Gastroesophageal sphincter (tissue), 4 donors: Measurements from ENCODE around the gene AKAP12. TPM values are rescaled to one million over a fixed set of nuclear protein-coding genes. Genes with fewer than 3 reads are reported as not detected.

Source experiments
- ATAC-seq: fragments of 150-250 bp; one replicate; pipeline ENCODE4 v1.9.1; 2016; ENCODE audit warnings: mild to moderate bottlenecking, moderate library complexity
- H3K27ac ChIP-seq, 4 donors: fragments of 200-600 bp; sonication (generic) in 3 of 4; 1 replicate in 3 of 4; 2 replicates in 1 of 4; pipeline ENCODE4 v1.5.1; 2016 to 2019
- H3K27me3 ChIP-seq: fragments of 200-600 bp; sonication (generic); one replicate; pipeline ENCODE4 v1.5.1; 2019
- H3K36me3 ChIP-seq, 2 donors: fragments of 200-600 bp; sonication (generic); one replicate each; pipeline ENCODE4 v1.5.1; 2019; ENCODE audit warnings: control low read depth in 1 of 2
- H3K4me1 ChIP-seq, 3 donors: fragments of 200-600 bp; sonication (generic); 1 replicate in 2 of 3; 2 replicates in 1 of 3; pipeline ENCODE4 v1.5.1; 2016 to 2019; ENCODE audit warnings: control low read depth in 2 of 3
- H3K4me3 ChIP-seq, 2 donors: fragments of 200-600 bp; sonication (generic); one replicate each; pipeline ENCODE4 v1.5.1; 2019; ENCODE audit warnings: mild to moderate bottlenecking in 1 of 2, moderate library complexity in 1 of 2
- H3K9me3 ChIP-seq, 3 donors: fragments of 200-600 bp; sonication (generic); one replicate each; pipeline ENCODE4 v1.5.1; 2017 to 2019; ENCODE audit warnings: control low read depth in 2 of 3
- EP300 ChIP-seq: sonication (generic); formaldehyde crosslinking; IDR thresholded peaks from one replicate; pipeline ENCODE4 v1.6.1; 2017; ENCODE audit warnings: antibody characterized with exemption, mild to moderate bottlenecking
- POLR2A ChIP-seq, 2 donors: fragments of 450-650 bp; IDR thresholded peaks; one replicate each; pipeline ENCODE4 v1.6.1; 2017; ENCODE audit warnings: antibody characterized with exemption in 2 of 2, mild to moderate bottlenecking in 2 of 2, moderate library complexity in 1 of 2
- POLR2AphosphoS5 ChIP-seq: sonication (generic); formaldehyde crosslinking; IDR thresholded peaks from one replicate; pipeline ENCODE4 v1.6.1; 2017; ENCODE audit warnings: antibody characterized with exemption
- WGBS, 2 donors: methylation state at CpG; one replicate each; pipeline ENCODE4 v1.1.5; 2018; ENCODE audit warnings: low coverage in 1 of 2; 5-methylcytosine and 5-hydroxymethylcytosine counted together
- total RNA-seq, 4 donors: library from RNA; depleted of rRNA; stranded (reverse); fragments of >200 nt; gene quantifications; one replicate each; pipeline ENCODE4 v1.1.0, GENCODE V29; 2016
- TF ChIP-seq, protein P1 (sequence below), 4 experiments: fragments of 200-600 bp in 2 of 4; fragments of 450-650 bp in 2 of 4; sonication (generic) in 1 of 4; IDR thresholded peaks; one replicate each; pipeline ENCODE4 v1.5.1; 2017 to 2019; ENCODE audit warnings: antibody characterized with exemption in 4 of 4, mild to moderate bottlenecking in 2 of 4, moderate library complexity in 2 of 4

AKAP12 gene
- total RNA-seq, 4 donors from 2014 or later, result 150 to 245 (median 185) TPM

DNA sequence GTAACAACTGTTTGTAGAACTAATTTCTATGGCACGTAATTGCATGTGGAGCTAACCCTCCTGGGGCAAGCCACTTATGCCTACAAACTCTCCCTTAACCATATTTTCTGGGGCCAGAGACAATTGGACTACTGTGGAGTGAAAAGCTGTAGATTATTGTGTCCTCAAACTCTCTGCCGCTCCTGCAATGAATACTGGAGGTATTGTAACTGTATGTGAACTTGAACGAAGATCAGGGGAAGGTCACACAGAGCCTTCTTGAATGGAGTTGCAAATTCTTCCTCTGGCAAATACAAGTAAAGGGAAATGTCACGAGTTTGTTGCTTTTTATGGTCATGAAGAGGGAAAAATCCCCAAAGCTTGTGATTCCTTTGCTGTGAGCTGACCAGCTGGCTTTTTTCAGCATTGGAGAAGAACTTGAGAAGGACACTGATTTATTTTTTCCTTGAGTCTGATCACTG, 18.2 kb downstream of the AKAP12 start:
- 32 to 36% methylated on average over 2 to 4 of the region's 4 CpGs for WGBS, 2 donors
- TF ChIP-seq POLR2A (IDR thresholded peaks at IDR 0.05), result no peak
- TF ChIP-seq, protein P1, sequence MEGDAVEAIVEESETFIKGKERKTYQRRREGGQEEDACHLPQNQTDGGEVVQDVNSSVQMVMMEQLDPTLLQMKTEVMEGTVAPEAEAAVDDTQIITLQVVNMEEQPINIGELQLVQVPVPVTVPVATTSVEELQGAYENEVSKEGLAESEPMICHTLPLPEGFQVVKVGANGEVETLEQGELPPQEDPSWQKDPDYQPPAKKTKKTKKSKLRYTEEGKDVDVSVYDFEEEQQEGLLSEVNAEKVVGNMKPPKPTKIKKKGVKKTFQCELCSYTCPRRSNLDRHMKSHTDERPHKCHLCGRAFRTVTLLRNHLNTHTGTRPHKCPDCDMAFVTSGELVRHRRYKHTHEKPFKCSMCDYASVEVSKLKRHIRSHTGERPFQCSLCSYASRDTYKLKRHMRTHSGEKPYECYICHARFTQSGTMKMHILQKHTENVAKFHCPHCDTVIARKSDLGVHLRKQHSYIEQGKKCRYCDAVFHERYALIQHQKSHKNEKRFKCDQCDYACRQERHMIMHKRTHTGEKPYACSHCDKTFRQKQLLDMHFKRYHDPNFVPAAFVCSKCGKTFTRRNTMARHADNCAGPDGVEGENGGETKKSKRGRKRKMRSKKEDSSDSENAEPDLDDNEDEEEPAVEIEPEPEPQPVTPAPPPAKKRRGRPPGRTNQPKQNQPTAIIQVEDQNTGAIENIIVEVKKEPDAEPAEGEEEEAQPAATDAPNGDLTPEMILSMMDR (IDR thresholded peaks at IDR 0.05), result no peak
- TF ChIP-seq POLR2AphosphoS5, result no peak
- TF ChIP-seq EP300, result no peak
- no peaks in the 10 kb centered on the region for H3K36me3 ChIP-seq
- no peak for ATAC-seq
- no peak overlapping the region for H3K4me3 ChIP-seq
- peaks cover 0 to 86% (median 15%) of the 10 kb centered on the region in 3 donors for H3K4me1 ChIP-seq
- peak overlapping the region in 3 of 4 donors; percentile 53 to 72 (median 55) for H3K27ac ChIP-seq
- no peaks in the 10 kb centered on the region for H3K27me3 ChIP-seq
- H3K9me3 ChIP-seq, result no peaks in the 10 kb centered on the region

DNA sequence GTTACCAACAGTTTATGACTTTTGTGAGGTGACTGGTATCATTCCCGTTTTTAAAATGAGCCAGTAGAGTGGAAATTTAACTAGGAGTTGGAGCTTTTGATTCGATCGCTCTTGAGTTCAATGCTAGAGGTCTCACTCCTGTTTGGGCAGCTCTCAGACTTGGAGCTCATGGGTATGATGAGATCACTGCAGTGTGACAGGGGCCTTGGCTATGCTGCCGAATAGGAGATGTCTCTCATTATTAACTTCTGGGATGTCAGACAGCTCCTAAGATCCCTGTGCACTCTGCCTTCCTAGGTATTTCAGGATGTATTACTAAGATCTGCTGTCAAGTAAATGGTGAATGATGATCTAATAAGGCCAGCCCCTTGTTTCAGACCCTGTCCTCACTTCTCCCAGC, 20.4 kb downstream of the AKAP12 start:
- Histone ChIP-seq H3K36me3 (no peaks in the 10 kb centered on the region), H3K27me3 (no peaks in the 10 kb centered on the region), H3K9me3 (no peaks in the 10 kb centered on the region), H3K27ac (peak overlapping the region in 3 of 4 donors; percentile 15 to 41 (median 25)), H3K4me1 (peaks cover 0 to 83% (median 20%) of the 10 kb centered on the region in 3 donors), H3K4me3 (no peak overlapping the region)
- TF ChIP-seq POLR2A (IDR thresholded peaks at IDR 0.05) (no peak), POLR2AphosphoS5 (no peak), EP300 (no peak)
- TF ChIP-seq, protein P1 (IDR thresholded peaks at IDR 0.05), result no peak
- WGBS, 2 donors, result 47 to 66% methylated on average over 2 to 4 of the region's 4 CpGs
- ATAC-seq, result no peak

DNA sequence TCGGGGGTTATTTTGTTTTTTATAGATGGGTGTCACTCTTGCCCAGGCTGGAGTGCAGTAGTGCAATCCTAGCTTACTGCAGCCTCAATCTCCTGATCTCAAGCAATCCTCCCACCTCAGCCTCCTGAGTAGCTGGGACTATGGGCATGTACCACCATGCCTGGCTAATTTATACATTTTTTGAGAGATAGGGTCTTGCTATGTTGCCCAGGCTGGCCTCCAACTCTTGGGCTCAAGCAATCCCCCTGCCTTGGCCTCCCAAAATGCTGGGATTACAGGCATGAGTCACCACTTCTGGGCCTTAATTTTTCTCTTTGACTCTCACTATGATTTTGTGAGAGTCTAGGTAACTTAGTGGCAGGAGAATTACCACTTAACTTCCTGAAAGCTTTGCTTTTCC, 23.3 kb downstream of the AKAP12 start:
- no peak for ATAC-seq
- 89 to 100% methylated on average over 1 of the region's 1 CpG for WGBS, 2 donors
- peaks cover 0 to 66% (median 20%) of the 10 kb centered on the region in 3 donors for H3K4me1 ChIP-seq
- peak overlapping the region in 2 of 4 donors; percentile 6 to 40 for H3K27ac ChIP-seq
- TF ChIP-seq POLR2AphosphoS5 (no peak), EP300 (no peak), POLR2A (IDR thresholded peaks at IDR 0.05) (no peak)
- TF ChIP-seq, protein P1 (IDR thresholded peaks at IDR 0.05), result no peak
- H3K27me3 ChIP-seq, result no peaks in the 10 kb centered on the region
- H3K4me3 ChIP-seq, result no peak overlapping the region
- H3K36me3 ChIP-seq, result no peaks in the 10 kb centered on the region
- no peaks in the 10 kb centered on the region for H3K9me3 ChIP-seq

DNA sequence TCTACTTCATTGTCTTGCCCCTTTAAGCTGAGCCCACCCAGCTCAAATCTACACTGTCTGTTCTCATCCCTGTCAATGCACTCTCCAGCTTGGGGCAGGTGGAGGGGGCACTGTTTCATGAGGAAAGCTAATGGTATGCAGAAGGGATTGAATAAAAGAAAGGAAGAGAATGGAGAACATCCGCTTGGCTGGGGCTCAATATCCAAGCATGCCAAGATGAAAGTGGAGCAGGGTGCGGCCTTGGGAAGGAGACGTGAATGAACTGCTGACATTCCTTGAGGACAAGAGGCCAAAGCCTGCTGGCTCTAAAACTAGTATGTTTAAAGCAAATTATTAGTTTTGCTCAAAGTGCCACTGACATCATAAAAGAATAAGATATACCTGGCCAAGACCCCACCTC, 24.2 kb downstream of the AKAP12 start:
- H3K9me3 ChIP-seq, result no peaks in the 10 kb centered on the region
- no peak overlapping the region for H3K4me3 ChIP-seq
- peak; percentile 74 for ATAC-seq
- H3K4me1 ChIP-seq, result peaks cover 0 to 61% (median 20%) of the 10 kb centered on the region in 3 donors
- H3K27me3 ChIP-seq, result no peaks in the 10 kb centered on the region
- TF ChIP-seq POLR2AphosphoS5 (no peak), POLR2A (IDR thresholded peaks at IDR 0.05) (no peak), EP300 (no peak)
- TF ChIP-seq, protein P1 (IDR thresholded peaks at IDR 0.05), result no peak
- H3K27ac ChIP-seq, result peak overlapping the region in 1 of 4 donors; percentile 40
- 23 to 30% methylated on average over 2 to 3 of the region's 3 CpGs for WGBS, 2 donors
- no peaks in the 10 kb centered on the region for H3K36me3 ChIP-seq

- Histone ChIP-seq H3K27me3 (no peaks in the 10 kb centered on the region), H3K36me3 (no peaks in the 10 kb centered on the region), H3K27ac (no peak overlapping the region), H3K4me3 (no peak overlapping the region), H3K4me1 (peaks cover 2 to 59% (median 20%) of the 10 kb centered on the region in 3 donors), H3K9me3 (no peaks in the 10 kb centered on the region)
- TF ChIP-seq, protein P1 (IDR thresholded peaks at IDR 0.05), result no peak
- TF ChIP-seq POLR2AphosphoS5 (no peak), EP300 (no peak), POLR2A (IDR thresholded peaks at IDR 0.05) (no peak)
- ATAC-seq, result no peak
These were observed 25.5 kb downstream of the AKAP12 start for GRCh38 chr6:151265282-151265681.
